GM21367 (cell line): ENCODE results near the gene ASPRV1.

Experiments
- ATAC-seq: cut with Tn5 transposase; IDR thresholded peaks from one replicate; pipeline ENCODE4 v1.9.1; 2021; ENCODE audit not compliant: unreplicated experiment

The ASPRV1 gene

GRCh38 chr2:69914164-69914949 lies 47.1 kb downstream of the ASPRV1 start:
- ATAC-seq: peak; percentile 83

DNA sequence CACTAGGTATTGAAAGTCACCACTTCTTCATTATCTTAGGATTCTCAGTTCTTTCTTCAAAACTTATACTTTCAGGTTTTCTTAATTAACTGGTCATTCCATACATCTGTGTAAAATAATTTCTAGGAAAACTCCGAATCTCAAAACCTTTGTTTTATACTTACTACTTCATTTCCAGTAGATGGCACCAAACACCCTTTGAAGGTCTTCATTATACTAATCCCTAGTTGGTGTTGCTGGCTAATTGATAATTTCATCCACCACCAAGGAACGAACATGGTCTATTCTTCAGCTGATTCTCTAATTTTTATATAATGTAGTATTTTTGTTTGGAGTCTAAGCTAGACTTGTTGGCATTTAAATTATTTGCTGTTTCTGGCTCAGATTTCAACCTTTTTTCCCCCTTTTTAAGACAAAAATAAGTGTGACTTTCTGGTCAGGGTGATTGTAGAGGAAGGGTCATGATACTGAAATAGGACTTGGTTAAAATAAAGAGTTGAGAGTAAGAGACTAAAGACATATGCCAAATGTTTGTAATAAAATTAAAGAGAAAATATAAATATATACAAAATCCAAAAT lies 49.4 kb downstream of the ASPRV1 start:
- ATAC-seq: no peak
